ENCODE measurements around the gene PSPC1. TPM values are rescaled to one million over a fixed set of nuclear protein-coding genes. Genes with fewer than 3 reads are reported as not detected.

The PSPC1 gene
- total RNA-seq, 1 donor from 2014 or later, result 40.0 TPM

DNA sequence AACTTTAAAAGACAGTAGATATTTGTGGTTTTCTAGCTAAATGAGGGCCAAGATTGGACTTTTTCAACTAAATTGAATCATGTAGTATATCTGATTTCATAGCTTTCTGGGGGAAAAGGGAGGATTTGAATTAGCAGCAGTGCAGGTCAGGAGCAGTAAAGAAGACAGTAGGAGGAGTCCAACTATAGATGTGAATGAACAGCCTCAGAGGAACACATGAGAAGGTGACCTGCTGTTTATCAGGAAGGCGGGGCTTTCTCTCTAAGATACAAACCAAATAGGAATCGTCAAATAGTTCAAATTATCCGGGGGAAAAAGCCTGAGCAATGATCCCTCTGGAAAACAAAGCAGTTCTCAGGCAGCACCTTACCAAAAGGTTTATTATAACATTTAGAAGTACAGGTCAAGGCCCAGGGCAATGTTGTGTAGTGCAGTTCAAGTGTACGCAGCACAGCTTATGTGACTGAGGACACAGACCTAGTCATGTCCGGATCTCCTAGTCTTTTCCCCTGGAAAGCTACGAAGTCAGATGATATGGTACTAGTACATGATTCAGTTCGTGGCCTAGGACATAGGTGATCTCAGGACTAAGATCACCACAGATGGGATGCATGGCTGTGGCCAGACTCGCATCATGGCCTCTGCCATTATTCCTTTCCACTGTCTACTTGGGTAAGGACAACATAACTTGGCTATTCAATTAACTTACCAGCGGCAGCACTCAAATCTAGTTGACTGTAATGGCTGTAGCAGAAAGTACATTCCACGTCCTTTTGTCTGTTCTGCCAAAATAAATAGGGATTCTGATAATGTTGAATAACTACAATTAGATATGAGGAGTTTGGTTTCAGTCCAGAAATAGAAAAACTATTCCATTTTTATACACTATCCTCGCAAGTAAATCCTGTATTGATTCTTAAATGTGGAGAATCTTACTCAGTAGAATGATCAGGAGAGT is 109.0 kb downstream of the PSPC1 start:
- DNase-seq (ENCODE audit: low spot score), result no peak

DNA sequence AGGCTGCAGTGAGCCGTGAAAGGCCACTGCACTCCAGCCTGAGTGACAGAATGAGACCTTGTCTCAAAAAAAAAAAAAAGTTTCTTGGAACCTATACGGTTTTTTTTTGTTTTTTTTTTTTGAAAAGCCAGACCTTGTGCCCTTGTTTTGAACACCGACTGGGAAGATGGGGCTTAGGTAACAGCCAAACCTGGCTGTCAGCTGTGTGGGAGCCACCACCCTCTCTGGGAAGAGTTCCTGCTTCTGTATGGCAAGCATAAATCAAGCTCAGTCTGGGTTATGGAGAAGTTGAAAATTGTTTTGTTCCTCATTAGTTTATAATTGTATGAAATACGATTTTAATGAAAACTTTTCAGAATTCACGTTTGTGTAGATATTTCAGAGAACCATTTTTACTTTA is 109.8 kb downstream of the PSPC1 start:
- no peak for DNase-seq (ENCODE audit: low spot score)

DNA sequence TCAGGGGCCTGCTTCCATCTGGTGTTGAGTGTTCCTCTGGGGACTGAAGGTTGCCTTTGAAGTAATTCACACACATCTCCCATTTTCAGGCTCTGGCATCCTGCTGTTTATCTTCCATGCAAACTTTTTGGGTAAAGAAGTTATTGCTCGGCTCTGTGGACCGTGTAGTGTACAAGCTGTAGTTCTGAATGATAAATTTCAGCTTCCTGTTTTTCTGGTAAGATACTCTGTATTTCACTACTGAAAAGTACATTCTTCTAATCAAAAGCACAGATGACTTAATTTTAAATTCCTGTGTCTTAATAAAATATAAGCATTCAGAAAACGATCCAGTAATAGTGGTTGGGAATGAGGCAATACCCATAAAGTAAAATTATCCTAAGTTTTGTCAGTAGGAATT is 112.6 kb downstream of the PSPC1 start:
- no peak for DNase-seq (ENCODE audit: low spot score)

DNA sequence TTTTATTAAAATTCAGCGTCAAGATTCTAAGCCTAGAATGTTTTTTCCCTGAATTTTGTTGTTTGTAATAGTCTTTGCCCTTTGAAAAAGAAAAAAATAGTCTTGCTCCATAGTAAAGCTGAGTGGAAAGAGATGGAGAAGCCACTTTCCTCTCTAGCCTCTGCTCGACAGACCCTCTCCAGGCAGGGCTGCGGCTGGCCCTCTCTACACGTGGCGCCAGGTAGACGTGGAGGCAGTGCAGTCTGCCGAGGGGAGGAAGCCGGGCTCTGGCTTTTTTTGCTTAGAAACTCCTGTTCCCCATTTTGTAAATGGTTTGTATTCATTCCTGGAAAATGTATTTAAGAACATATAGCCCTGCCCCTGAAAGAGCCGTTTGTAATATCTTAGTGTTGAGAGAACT is 114.0 kb downstream of the PSPC1 start:
- no peak for DNase-seq (ENCODE audit: low spot score)

DNA sequence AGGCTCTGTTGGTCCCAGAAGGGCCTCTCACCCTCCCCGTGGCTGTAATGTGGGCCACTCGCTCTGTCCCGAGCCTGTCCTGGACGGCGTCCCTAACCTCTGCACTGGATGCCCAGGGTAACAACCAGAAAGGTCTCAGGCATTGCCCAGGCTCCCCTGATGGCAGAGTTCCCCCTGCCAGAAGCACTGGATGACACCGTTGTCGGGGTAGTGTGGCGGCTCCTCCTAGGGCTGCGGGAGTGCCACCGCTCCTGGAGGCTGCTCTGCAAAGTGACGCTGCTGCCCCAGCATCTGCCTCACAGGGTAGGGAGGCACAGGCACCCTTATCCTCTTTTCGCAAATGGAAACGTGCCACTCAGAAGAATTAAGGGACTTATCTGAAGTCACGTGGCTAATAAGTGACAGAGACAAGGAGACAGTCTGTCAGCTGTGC is 117.3 kb downstream of the PSPC1 start:
- DNase-seq (ENCODE audit: low spot score), result no peak

DNA sequence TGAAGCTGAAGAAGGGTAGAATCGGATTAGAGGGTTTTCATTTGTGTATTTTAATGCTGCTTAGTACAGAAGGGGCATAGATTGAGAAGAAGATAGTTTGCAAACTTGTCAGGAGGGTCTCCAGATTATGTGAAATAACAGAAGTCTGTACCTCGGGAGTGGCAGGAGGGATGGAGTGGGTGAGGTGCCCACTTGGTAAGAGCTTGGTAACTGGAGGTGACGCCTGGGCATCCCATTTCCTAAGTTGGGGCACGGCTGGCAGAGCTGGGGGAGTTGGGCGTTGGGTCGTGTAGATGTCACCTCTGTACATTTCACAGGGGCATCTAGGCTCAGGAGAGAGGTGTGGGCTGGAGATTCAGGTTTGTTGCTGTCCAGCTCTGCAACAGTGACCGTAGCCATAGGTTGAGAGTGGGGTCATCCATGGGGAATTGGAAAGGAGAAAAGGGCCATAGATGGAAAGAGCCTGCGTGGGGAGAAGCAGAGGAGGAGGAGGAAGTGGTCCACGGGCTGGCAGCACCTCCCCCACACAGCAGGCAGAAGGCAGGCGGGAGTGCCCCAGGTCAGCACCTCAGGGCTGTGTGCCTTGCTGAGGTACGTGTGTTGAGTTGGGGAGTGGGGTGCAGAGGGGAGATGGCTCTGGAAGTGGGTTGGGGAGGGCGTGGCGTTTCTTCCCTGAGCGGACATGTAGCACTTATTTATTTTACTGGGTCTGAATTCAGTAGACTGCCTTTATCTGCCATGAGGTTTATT is 118.1 kb downstream of the PSPC1 start:
- no peak for DNase-seq (ENCODE audit: low spot score)

DNA sequence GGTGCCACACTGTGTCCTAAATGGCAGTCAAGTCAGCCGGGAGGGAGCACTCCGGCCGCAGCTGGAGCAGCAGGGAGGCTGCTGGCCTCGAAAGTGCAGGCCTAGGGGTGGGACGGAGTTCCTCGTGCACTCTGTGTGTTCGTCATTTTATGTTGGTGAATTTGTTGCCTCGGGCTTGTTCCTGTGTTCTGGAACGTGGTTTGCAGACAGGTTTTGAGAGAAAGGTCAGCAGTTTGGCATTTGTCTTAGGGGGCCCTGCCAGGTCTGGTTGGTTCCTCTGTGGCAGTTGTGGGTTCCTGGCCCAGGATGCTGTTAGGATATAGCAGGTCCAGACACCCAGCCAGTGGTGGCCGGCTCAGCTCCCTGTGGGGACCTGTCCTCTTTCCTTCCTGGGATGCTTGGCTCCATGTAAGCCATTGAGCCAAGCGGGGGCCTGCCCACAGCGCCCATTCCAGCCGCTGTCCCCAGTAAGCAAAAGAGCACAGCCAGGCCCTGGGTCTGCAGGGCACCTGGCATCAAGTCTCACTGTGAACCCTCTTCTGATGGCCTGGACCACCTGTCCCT is 119.2 kb downstream of the PSPC1 start:
- no peak for DNase-seq (ENCODE audit: low spot score)

DNA sequence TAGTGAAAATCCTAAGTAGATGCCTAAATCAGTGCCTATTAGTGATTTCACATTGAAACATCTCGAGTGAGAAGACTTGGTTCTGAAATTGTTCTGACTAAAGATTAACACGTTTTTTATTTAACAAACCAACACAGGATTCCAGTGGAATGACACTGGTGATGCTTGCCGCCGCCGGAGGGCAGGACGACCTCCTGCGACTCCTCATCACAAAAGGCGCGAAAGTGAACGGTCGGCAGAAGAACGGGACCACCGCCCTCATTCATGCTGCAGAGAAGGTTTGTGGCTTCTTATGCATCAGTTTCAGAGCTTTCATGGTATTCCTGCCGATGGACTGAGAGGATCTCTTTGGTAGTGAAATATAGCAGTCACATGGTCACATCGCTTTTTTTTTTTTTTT is 121.2 kb downstream of the PSPC1 start:
- no peak for DNase-seq (ENCODE audit: low spot score)

DNA sequence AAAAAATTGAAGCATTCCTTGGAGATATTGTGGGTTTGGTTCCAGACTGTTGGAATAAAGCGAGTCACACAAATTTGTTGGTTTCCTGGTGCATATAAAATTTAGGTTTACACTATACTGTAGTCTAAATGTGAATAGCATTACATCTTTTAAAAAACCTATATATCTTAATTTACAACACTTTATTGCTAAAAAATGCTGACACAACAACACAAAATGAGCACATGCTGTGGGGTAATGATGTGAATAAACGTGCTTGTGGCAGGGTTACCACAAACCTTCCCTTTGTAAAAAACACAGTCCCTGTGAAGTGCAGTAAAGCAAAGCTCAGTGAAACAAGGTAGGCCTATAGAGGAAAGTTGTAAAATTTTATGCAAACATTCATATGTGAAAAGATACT is 121.6 kb downstream of the PSPC1 start:
- DNase-seq (ENCODE audit: low spot score), result no peak

DNA sequence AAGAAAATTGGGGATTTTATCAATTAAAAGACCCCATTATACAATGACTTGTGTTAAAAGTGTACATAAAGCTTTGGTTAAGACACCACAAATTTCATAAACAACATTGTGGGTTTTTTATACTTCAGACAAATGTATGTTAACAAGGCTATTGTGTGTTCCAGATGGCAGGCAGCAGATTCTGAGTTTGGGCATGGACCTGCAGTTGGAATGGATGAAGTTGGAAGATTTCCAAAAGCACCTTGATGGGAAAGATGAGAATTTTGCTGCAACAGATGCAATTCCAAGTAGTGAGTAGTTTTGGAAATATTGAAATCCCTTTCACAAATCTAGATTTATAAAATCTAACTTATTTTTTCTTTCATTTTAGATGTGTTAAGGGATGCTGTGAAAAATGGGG is 123.9 kb downstream of the PSPC1 start:
- no peak for DNase-seq (ENCODE audit: low spot score)

DNA sequence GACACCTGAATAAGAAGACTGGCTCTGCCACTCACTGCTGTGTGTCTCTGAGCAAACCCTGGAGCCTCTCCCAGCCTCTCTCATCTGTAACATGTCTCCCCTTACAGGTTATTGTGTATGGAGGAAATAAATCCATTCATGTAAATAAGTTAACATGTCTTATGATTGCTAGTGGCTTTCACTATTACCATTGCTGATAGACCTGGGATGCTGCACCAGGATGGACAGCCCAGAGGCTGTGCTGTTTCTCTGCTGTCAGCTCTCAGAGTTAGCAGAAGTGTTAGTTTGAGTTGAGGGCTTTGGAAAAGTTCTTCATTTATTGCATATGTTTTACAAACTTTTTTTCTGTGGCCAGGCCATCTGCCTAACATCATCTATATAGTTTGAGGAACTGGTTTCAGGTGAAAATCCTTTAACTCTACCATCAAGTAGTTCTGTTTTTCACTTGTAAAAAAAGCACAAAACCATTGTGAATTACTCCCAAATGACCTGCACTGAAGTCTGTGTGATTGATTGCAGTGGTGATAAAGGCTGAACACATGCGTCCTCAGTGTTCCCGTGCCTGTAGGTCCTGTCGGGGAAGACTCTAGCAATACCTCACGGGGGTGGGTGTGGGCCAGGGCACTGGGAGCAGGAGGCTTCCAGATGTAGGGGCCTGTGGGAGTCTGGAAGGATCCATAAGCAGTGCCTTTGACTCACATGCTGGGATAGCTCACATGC is 124.7 kb downstream of the PSPC1 start:
- no peak for DNase-seq (ENCODE audit: low spot score)

Other genes starting within 250 kb of the PSPC1 start
- not detected for gene TPTE2, start 221.4 kb downstream of the PSPC1 start, total RNA-seq
- gene MPHOSPH8, start 149.3 kb downstream of the PSPC1 start, total RNA-seq, result 41.7 TPM
- gene ZMYM5, start 80.7 kb upstream of the PSPC1 start, total RNA-seq, result 11.4 TPM
- gene ZMYM2, start 175.8 kb upstream of the PSPC1 start, total RNA-seq, result 75.1 TPM

Measured in mucosa of gallbladder (tissue), 1 donor.